Activated gamma-delta T cell (primary cell): ENCODE results near the gene ECHS1.
"Not testable (repeated sequence)": the region's sequence is repeated elsewhere in the genome, so short reads cannot be mapped to it uniquely, and the experiment has no call there.

Experiments
- DNase-seq: peaks from one replicate; lab custom pipeline; 2025; lab: John Stamatoyannopoulos, UW

ECHS1 gene

DNA sequence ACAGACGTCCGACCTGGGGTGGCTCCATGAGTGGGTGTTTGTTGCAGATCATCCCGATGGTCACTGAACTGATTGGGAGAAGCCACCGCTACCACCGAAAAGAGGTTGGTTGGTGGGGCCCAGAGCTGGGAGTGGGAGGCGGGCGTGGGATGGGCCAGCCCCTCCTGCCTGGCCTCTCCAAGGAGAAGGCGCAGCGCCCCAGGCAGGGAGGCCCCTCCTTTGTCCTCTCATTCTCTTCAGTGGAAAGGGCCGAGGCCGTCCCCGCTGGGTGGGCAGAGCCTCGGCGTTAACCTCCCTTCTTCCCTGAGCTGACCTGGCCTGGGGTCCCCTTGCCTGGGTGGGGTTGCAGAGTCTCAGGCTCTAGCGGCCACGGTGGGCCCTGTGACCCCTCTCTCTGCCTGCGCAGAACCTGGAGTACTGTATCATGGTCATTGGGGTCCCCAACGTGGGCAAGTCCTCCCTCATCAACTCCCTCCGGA lies 26.0 kb upstream of the ECHS1 start:
- no peak for DNase-seq

- no peak for DNase-seq
Measured at GRCh38 chr10:133397938-133398337, 24.8 kb upstream of the ECHS1 start.

DNA sequence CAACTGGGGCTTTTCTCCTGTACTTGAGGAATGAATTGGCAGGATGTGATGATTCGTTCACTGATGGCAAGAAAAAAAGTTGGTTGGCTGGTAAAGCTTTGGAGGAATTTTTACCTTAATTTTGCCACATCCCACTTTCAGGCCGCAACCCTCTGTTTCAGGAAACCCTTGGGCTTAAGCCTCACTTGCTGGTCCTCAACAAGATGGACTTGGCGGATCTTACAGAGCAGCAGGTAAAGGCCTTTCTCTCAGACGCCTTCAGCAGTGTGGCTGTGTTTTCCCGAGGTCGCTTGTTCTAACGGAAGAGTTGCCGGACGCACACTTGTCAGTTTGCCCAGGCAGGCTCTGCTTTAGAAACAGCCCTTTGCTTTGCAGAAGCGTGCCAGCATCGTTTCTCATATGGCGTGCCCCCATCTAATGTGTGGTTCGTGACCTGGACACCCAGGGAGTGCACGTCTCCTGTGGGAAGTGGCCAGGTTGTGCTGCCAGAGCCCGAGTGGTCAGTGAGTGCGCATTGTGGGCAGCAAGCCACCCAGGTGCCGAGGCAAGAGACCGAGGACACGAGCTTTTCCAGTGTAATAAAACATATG lies 23.0 kb upstream of the ECHS1 start:
- no peak for DNase-seq

GRCh38 chr10:133394801-133395221 lies 21.7 kb upstream of the ECHS1 start:
- DNase-seq: no peak

GRCh38 chr10:133394064-133394663 lies 21.0 kb upstream of the ECHS1 start, which contains the start of gene MTG1:
Gene MTG1 (plus strand): TSS chr10:133394157. CDS start chr10:133394221, 64 bp downstream.
- peak; percentile 91 for DNase-seq

DNA sequence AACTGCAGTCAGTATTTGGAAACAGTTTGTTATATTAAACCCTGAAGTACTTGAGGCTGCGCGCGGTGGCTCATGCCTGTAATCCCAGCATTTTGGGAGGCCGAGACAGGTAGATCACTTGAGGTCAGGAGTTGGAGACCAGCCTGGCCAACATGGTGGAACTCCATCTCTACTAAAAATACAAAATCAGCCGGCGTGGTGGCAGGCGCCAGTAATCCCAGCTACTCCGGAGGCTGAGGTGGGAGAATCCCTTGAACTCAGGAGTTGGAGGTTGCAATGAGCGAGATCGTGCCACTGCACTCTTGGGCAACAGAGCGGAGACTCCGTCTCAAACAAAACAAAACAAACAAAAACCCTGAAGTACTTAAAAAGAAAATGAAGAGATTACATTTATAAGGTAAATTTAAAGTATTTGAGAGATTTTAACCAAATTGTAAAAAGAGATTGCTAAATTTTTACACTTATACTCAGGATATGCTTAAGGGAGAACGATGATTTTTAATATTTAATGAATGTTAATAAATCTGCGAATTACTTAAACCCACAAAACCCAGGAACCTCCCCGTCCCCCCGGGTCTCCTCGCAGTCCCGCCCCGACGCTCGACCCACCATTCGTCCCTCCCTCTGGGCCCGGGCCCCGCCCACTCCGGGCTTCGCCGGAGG lies 20.4 kb upstream of the ECHS1 start:
- DNase-seq: no peak

DNA sequence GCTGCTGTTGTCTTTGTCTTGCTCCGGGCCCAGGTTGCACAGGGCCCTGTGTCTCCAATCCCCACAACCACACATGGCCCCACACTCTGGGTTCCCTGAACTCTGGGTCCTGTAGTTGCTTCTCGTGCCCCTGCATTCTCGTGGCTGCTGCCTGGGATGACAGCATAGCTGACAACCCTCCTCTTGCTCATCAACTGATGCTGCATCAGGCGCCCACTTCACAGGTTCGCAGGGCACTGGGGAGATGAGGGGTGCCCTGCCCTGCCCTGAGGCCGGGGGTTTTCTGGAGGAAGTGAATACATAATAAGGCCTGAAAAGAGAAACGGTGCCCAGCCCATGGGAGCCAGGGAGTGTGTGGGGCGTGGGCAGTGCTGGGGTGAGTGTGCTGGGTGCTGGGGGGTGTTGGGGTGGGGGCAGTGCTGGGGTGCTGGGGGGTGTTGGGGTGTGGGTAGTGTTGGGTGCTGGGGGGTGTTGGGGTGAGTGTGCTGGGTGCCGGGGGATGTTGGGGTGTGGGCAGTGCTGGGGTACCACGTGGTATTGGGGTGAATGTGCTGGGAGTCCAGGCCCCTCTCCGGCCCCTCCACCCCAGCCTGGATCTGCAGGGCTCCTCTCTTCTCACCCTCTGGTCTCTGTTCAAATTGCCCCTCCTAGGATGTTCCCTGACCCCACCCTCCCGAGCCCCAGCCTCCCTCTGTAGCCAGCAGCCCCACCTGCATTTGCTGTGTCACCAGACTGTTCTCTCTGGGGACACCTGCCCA lies 18.8 kb upstream of the ECHS1 start:
- no peak for DNase-seq

DNA sequence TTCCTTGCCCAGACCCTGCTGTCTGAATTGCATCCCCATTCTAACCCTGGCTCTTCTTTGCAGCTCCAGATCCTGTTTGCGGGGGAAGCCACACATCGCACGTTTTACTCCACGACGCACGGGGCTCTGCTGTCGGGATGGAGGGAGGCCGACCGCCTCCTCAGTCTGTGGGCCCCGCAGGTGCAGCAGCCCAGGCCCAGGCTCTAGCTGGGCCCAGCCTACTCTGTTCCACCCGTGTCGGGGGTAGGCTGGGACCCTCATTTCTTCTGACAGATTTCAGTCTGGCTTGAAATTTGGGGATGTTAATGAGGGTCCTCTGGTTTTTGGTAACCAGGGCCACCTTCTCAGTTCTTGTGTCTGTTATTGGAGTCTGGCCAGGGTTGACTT lies 18.1 kb upstream of the ECHS1 start:
- no peak for DNase-seq

DNA sequence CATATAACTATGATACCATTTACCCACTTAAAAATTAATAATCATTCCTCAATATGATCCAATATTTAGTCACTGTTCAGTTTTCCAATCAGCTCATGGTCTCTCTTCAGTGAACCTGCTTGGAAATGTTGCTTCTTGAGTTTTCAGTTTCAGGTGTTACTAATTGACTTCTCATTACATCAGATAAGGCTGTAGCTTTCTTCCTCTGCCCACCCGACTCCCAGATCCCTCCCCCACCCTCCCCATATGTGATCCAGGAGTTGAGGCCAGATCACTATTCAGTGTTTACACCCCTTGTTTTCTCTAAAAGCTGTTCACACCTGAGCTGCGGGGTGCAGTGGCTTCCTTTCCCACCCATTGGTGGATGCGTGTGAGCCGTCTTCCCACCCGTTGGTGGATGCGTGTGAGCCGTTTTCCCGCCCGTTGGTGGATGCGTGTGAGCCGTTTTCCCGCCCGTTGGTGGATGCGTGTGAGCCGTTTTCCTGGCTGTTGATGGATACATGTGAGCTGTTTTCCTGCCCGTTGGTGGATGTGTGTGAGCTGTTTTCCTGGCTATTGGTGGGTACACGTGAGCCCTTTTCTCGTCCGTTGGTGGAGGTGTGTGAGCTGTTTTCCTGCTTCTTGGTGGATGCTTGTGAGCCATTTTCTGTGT lies 17.6 kb upstream of the ECHS1 start:
- no peak for DNase-seq

- peak; percentile 34 for DNase-seq
Measured at GRCh38 chr10:133388973-133389818, 16.0 kb upstream of the ECHS1 start.

DNA sequence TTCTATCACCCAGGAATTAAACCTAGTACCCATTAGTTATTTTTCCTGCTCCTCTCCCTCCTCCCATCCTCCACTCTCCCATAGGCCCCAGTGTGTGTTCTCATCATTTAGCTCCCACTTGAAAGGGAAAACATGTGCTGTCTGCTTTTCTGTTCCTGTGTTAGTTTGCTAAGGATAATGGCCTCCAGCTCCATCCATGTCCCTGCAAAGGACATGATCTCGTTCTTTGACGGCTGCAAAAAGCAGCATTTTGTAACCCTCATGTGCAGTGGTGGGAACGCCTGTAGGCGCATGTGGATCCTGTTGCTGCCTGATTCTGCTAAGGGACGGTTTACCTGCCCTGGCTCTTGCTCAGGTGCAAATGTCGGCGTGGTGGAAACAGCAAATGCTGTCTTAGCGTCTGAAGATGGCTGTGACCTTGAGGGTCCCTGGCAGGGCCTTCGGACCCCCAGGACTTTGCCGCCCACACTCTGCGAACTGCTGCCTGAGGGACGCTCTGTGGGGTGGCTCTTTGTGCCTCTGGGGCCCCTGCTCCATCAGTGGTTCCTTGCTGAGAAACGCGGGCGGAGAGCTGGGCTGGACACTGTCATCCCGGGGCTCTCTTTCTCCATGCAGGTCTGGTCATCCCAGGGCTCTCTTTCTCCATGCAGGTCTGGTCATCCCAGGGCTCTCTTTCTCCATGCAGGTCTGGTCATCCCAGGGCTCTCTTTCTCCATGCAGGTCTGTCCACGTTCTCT lies 15.2 kb upstream of the ECHS1 start:
- DNase-seq: no peak

- DNase-seq: not testable (repeated sequence)
Measured at GRCh38 chr10:133386951-133387350, 13.8 kb upstream of the ECHS1 start.

DNA sequence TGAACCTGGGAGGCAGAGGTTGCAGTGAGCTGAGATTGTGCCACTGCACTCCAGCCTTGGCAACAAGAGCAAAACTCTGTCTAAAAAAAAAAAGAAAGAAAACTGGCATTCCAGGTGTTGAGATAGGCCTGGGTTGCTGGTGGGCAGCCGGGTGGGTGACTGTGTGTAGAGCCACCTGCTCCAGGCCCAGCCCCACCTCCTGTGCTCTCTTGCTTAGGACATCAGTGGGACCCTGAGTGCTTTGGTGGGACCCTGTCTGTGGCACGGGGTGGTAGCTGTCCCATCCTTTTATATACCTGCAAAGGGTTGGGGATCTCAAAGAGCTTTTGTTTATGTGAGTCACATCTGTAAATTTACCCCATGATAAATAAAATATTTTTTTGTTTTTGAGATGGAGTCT lies 12.1 kb upstream of the ECHS1 start:
- DNase-seq: no peak

DNA sequence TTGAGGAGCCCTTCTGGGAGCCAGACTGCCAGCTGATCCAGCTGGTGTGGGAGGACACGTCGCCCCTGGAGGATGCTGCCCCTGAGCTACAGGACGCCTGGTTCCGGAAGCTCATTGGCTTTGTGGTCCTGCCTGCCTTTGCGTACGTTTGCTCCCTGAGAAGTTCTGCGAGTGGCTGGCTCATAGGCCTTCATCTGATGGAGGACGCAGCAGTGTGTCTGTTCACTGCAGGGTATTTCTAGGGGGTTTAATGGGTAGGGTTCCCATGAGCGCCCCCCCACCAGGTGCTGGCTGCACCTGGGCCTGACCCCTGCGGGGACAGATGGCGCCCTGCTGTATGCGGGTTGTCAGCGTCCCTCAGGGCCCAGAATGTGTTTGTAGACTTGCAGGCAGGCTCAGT lies 10.9 kb upstream of the ECHS1 start:
- DNase-seq: no peak

GRCh38 chr10:133383551-133383950 lies 10.4 kb upstream of the ECHS1 start:
- DNase-seq: no peak

DNA sequence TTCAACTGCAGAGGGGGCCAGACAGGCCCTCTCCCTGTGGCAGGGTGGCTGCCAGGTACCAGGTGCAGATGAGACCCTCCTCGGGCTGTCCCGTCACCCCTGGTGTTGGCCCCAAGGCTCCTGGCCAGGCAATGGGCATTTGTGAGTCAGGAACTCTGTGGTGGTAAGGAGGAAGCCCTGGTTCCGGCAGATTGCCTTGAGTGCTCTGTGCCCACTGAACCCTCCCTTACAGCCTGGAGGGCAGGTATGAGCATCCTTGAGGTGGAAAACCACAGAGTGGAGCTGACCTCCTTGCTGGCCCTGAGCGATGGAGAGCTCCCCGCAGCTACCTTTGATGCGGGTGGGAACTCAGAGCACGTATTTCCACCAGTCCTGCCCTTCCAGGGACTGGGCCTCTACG lies 7.9 kb upstream of the ECHS1 start:
- DNase-seq: no peak

DNA sequence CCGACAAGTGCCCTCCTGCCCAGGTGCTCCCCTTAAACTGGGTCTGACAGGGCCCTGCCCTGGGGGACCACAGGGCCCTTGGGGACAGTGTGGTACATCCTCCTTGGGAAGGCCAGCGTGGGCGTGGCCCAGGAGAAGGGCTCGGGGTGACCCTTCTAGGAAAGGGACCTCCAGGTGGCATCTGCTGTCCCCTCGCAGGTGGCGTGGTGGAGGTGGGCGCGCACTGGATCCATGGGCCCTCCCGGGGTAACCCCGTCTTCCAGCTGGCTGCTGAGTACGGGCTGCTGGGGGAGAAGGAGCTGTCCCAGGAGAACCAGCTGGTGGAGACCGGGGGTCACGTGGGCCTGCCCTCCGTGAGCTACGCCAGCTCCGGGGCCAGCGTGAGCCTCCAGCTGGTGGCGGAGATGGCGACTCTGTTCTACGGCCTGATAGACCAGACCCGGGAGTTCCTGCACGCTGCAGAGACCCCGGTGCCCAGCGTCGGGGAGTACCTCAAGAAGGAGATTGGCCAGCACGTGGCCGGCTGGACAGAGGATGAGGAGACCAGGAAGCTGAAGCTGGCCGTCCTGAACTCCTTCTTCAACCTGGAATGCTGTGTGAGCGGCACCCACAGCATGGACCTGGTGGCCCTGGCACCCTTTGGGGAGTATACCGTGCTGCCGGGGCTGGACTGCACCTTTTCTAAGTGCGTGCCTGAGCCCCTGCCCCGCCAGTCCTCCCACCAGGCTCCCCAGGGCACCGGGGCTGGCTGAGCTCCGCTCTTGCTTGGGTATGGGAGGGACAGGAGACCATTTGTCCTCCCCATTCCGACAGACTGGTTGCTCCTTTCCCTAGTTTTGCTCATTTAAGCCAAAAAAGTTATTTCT lies 6.9 kb upstream of the ECHS1 start:
- no peak for DNase-seq

- DNase-seq: peak; percentile 44
Measured at GRCh38 chr10:133379152-133379800, 6.1 kb upstream of the ECHS1 start, which contains the start of gene PAOX. Gene PAOX (plus strand): TSS chr10:133379262. CDS start chr10:133379317, 55 bp downstream.
